Measurements from ENCODE around the gene ATP2B3.

Gene ATP2B3

GRCh38 chrX:153511784-153512500 is 5.5 kb upstream of the ATP2B3 start:
- DNase-seq, result no peak

- no peak for DNase-seq
These were observed 4.9 kb upstream of the ATP2B3 start for GRCh38 chrX:153512501-153512893.

- no peak for DNase-seq
These were observed 4.2 kb upstream of the ATP2B3 start for GRCh38 chrX:153513265-153513664.

- no peak for DNase-seq
These were observed 3.2 kb upstream of the ATP2B3 start for GRCh38 chrX:153514259-153514658.

GRCh38 chrX:153515435-153515834 is 2.0 kb upstream of the ATP2B3 start:
- no peak for DNase-seq

GRCh38 chrX:153516073-153516472 is 1.4 kb upstream of the ATP2B3 start:
- DNase-seq, result no peak

GRCh38 chrX:153517946-153518834 is 748 bp downstream of the ATP2B3 start:
- no peak for DNase-seq

GRCh38 chrX:153519569-153520286 is 2.3 kb downstream of the ATP2B3 start:
- DNase-seq, result no peak

GRCh38 chrX:153520287-153520917 is 3.0 kb downstream of the ATP2B3 start:
- DNase-seq, result no peak

GRCh38 chrX:153521034-153521433 is 3.6 kb downstream of the ATP2B3 start:
- no peak for DNase-seq

- no peak for DNase-seq
These were observed 4.8 kb downstream of the ATP2B3 start for GRCh38 chrX:153522259-153522658.

GRCh38 chrX:153523269-153523668 is 5.8 kb downstream of the ATP2B3 start:
- DNase-seq, result no peak

- no peak for DNase-seq
These were observed 6.8 kb downstream of the ATP2B3 start for GRCh38 chrX:153524234-153524633.

- DNase-seq, result no peak
These were observed 8.0 kb downstream of the ATP2B3 start for GRCh38 chrX:153525451-153525850.

- DNase-seq, result no peak
These were observed 8.6 kb downstream of the ATP2B3 start for GRCh38 chrX:153526042-153526441.

GRCh38 chrX:153526801-153527200 is 9.4 kb downstream of the ATP2B3 start:
- no peak for DNase-seq

GRCh38 chrX:153527208-153527607 is 9.8 kb downstream of the ATP2B3 start:
- DNase-seq, result no peak

GRCh38 chrX:153530411-153531129 is 13.1 kb downstream of the ATP2B3 start:
- DNase-seq, result no peak

- no peak for DNase-seq
These were observed 15.6 kb downstream of the ATP2B3 start for GRCh38 chrX:153533091-153533490.

GRCh38 chrX:153537080-153537479 is 19.6 kb downstream of the ATP2B3 start:
- no peak for DNase-seq

GRCh38 chrX:153537526-153538295 is 20.3 kb downstream of the ATP2B3 start:
- DNase-seq, result no peak

GRCh38 chrX:153538424-153538823 is 21.0 kb downstream of the ATP2B3 start:
- no peak for DNase-seq

All from HCEC 1CT (cell line).